SKM-1 (cell line): ENCODE measurements around the gene EXT2.

ENCODE experiments used
- DNase-seq: peaks from one replicate; lab custom pipeline; 2025; ENCODE audit not compliant: unreplicated experiment; lab: John Stamatoyannopoulos, UW

EXT2 gene

DNA sequence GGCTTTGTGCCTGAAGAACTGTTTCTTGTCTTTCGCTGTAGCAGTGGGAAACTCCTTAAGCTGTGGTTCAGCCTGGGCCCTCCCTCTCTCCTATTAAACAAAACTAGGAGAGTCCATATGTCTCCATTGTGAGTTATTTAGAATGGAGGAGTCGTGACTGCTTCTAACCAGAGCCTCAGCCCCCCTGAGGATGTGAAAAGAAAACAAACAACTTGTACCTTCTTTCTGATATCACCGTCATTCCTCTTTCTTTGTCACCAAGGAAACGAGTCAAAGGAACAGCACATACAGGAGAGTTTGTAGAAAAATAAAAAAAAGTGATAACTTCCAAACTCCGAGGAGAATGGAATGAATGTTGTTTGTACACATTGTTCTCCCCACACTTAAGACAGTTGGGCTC, 11.6 kb upstream of the EXT2 start:
- no peak for DNase-seq

DNA sequence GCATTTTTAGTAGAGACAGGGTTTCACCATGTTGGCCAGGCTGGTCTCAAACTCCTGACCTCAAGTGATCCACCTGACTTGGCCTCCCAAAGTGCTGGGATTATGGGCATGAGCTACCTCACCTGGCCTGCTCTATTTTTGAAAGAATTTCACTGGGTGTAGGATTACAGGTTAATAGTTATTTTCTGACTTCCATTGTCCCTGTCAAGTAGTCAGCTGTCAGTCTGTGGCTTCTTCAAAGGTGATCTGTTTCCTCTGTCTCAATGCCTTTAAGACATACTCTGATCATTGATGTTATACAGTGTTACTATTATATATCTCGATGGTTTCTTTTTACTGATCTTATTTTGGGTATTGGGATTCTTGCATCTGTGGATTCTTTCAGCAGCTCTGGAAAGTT, 10.1 kb upstream of the EXT2 start:
- DNase-seq = no peak

DNA sequence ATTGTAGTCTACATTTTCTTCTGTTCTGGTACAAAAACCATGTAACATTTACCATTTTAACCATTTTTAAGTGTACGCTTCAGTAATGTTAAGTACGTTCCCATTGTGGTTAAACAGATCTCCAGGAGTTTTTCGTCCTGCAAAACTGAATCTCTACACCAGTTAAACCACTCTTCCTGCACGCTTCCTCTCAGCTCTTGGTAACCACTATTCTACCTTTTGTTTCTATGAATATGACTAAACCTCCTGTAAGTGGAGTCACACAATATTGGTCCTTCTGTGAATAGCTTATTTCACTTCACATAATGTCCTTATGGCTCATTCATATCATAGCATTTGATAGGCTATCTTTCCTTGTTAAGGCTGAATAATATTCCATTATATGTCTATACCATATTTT, 7.1 kb upstream of the EXT2 start:
- DNase-seq = no peak

DNA sequence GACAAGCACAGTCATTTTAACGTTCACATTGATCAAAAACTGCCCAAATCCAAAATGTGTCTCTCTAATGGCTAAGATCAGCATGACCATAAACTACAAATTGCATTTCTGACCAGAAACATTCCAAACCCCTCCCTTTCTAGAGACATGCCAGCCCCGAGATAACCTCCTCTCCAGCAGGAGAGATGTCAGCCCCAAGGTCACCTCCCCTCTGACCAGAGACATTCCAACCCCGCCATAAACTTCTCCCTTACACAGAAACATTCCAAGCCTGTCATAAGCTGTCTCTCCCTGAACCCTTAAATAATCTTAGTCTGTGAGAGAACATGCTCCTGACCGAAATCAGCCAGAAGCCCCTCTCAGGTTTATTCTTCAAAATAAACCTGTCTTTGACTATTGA, 6.6 kb upstream of the EXT2 start:
- no peak for DNase-seq

DNA sequence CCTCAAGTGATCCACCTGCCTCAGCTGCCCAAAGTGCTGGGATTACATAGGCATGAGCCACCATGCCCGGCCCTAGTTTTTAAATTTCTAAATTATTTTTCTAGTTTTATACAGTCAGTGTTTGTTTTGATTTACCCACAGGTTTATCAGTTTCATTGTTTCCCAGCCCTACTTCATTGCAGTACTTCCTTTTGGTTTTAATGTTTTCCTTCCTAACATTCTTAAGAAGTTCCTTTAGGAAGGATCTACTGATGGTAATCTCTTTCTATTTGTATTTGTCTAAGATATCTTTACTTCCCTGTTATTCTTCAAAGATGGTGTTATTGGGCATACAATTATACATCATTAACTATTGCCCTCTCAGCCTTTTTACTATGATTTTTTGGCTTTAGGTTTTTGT, 4.9 kb upstream of the EXT2 start:
- DNase-seq = no peak

DNA sequence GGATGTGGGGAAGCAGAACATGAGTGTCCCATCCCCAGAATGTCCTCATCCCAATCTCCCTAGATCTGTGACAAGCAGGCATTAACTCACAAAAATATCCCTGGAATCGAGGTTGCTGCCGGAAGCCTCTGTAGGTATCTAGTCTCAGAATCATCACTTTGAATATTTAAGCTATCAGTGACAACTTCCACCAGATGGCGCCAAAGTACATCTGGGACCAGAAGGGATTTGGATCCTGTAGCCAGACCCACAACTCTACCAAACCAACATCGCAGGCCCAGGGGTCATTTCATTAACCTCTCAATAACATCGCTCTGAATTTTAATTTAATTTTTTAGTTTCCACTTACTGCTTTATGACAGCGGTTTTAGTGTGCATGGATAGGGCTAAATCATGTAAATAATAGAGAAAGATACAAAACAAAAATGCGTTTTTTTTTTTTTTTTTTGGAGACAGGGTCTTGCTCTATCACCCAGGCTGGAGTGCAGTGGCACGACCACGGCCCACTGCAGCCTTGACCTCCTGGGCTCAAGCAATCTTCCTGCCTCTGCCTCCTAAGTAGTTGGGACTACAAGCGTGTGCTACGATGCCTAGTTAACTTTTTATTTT, 1.1 kb upstream of the EXT2 start:
- DNase-seq = peak; percentile 57

DNA sequence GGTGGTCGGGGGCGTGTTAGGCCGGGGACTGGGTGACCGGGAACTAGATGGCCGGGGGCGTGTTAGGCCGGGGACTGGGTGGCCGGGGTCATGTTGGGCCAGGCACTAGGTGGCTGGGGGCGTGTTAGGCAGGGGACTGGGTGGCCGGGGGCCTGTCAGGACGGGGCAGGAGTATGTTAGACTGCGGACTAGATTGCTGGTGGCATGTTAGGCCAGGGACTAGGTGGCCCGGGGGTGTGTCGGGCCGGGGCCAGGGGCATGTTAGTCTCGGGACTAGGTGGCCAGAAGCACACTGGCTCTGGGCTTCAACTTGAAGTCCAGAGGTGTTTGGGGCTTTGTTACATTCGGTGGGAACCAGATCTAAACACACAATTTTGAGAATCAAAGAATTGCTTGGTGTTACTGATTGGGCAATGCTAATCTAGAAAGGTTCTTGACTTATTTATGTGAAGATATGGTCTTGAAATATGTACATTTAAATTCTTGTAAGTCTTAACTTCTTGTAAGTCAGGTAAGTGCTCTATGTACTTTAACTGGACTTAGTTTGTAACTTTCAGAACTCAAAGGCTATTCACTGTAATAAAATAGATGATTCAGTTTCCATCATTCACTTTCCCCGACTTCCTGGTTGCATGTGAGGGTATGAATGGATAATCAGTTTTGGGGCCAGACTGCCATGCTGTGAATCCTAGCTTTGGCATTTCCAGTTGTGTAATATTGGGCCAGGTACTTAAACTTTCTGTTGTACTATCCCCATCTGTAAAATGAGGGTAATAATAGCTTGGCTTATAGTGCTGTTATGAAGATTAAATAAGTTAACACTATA, 1.1 kb downstream of the EXT2 start:
- DNase-seq = no peak

DNA sequence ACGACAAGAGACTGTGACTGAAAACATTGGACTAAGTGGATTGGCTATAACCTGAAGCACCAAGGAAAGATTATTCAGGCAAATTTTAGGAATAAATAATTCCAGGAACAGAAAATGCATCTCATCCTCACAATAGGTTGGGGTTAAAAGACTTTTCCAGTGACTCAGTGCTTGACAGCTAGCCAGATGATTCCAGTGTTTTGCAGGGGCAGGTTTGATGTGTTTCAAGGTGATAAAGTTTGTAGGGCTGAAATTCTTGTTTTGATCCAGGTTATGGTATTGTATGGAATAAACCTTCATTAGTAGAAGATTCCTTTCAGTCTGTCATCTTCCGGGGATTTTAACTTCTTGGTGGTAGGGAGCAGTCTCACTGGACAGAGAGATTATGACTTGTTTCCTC, 2.3 kb downstream of the EXT2 start:
- DNase-seq = no peak

DNA sequence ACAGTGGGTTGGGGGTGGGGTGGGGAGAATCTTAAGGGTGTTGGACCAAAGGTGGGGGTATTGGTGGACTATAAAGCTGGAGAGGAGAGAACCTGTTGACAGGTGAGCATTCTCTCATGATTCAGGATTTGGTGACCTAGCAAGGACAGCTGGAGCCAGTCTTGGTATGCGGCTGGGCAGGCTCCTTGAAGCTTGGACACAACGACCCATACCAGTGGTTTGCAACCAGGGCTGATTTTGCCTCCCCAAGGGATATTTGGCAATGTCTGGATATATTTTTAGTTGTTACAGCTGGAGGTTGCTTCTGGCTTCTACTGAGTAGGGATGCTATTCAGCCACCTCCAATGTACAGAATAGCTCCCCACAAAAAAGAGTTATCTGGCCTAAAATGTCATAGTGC, 5.6 kb downstream of the EXT2 start:
- no peak for DNase-seq

DNA sequence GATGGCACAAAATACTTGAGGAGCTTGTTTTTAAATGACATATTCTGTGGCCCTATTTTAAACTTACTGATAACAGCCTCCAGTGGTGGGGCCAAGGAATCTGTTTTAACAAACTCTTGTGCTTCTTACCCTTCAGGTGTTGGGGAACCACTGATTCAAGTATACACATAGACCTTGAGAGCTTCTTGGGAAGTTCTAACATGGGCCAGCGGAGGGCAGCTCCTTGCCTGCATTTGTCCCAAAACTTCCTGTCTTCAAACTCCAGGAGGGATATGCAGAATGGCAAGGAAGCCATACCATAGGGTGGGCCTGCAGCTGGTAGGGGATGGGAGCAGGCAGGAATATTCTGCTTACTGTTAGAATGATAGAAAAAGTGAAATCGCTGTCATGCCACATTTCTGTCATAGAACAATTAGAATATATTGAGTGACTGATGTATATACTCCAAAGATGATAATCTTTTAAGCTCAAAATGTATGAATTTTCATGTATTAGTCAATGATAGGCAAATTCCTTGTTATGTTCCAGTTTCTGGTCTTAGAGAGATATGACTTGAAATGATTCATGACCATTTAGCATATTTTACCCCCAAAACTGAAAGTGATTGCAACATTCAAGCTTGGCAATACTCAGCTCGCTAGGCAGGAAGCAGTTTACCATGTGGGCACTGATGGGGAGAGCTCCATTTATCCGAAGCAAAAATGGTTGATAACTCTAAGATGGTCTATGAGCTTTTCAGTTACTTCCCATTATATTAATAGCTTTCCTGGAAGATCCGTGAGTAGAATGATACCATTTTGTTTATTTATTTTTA, 9.2 kb downstream of the EXT2 start:
- no peak for DNase-seq

DNA sequence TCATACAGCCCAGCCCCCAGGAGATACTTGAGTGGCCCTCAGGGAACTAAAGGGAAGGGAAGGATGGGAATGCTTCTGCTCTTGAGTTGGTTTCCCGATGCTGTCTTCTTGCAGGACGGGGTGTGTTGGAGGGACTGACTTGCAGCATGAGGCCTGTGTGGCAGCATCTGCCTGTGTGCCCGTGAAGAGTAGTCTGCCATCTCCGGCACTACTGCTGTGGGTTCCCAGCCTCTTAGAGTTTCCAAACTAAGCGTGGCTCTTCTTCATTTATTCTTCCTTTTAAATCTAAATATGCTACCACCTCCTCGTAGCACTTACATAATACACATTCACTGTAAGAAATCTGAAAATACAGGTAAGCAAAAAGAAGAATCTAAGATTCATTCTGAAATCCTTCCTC, 12.8 kb downstream of the EXT2 start:
- DNase-seq = no peak

DNA sequence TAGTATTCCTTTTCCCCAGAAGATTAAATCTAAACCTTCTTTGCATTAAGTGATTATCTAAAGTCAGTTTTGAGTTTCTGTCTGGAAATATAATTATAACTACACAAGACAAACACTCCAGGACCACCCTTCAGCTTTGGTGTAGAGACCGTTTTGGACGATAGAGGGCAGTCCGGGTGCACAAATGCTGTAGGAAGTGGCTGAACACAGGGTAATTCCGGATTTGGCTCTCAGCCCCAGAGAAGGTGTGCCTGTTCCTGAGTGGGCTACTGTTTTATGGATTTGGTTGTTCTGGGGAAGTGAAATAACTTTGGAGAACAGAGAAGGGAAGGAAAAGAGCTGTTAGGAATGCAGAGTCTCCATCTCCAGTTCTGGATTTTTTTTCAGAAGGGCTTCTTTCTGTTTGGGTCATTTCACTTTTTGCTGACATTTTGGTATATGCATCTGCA, 14.8 kb downstream of the EXT2 start:
- peak; percentile 41 for DNase-seq

DNA sequence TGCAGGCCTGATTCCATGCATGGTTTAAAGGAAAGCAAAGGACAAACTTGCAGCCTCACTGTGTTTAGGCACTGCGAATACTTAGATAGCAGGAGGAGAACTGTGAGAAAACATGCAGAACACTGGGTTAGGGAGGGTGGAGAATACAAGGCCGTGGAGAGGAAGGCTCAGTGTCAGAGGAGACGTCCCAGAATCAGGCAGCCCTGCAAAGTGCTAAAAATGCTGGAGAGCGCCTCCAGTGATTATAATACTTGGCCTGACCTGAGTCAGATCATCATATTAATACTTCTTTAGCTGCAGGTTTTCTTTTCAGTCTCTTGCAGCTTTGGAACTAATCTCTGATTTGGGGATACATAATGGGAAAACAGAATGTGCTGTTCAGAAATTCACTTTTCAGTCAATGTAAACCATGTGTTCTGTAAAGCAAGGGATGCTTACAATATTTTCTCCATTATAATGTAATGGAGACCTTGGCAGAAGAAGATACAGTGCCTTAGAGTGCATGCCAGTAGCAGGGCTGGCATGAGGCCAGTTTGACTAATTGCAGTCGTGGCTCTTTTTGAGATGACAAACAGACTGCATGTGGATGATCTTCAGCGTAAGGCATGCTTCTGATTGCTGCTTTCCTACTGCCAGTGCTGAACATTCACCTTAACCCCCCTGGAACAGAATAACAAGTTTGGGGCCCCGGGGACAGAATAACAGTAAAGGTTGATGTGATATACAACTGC, 16.8 kb downstream of the EXT2 start:
- no peak for DNase-seq

DNA sequence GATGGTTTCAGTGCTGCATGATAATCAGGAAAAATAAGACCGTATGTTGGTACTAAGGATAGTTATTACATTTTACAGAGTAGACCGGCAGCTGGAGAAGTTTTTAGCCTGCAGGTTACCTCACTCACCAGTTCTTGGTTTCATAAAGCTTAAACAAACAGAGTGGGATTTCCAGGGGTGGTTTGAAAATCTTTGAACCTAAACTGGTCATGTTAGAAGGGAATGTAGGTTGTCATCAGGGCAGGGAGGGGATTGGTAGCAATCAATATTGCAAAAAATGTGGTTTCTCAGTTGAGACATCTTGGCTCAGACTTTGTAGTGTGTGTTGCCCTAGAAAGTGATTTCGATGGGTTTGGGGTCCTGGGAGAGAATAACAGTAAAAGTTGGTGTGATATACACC, 17.5 kb downstream of the EXT2 start:
- DNase-seq = no peak

DNA sequence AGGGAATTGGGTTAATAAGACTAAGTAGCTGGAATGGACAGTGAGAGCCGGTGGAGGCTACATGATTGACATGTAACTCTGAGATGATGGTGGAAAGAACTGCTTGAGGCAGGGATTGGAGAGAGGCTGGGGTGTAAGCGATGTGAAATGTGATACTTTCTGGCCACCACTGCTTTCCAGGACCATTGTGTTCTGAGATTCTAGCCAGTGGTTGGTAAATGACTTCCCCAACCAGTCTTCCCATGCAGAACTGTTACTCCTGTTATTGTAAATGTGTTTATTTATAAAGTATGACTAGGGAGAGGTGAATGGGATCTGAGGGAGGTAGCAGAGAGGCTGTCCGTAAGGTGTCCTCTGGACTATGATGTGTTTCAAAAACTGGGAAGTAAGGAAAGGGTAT, 18.1 kb downstream of the EXT2 start:
- no peak for DNase-seq

DNA sequence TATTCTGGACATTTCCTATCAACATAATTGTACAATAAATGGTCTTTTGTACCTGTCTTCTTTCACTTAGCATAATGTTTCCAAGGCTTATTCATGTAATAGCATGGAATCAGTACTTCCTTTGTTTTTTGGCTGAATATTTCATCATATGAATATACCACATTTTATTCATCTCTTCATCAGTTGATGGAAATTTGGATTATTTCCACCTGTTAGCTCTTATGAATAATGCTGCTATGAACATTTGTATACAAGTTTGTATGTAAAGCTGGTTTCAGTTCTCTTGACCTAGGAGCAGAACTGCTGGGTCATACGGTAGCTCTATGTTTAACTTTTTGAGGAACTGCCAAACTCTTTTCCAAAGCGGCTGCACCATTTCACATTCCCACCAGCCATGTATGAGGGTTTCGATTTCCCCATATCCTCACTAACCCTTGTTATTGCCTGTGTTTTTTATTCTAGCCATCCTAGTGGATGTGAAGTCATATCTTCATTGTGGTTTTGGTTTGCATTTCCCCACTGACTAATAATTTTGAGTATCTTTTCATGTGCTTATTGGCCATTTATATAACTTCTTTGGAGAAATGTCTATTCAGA, 20.9 kb downstream of the EXT2 start:
- no peak for DNase-seq

DNA sequence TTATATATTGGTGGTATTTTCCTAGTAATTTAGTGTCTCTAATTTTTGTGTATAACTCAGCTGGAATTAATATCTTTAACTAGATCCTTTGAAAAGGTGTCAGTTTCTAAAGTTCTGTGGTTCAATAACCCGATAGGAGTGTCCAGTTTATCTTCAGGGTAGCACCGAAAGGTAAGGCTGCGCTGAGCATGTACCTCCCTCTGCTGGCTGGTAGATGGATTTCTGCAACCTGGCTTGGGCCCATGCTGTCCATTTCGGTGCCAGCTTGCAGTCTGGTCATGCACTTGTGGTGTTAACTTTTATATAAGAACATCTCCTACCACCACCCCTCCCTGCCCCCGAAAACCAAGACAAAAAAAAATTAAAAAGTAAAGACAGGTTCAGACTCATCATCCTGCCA, 24.7 kb downstream of the EXT2 start:
- DNase-seq = no peak

DNA sequence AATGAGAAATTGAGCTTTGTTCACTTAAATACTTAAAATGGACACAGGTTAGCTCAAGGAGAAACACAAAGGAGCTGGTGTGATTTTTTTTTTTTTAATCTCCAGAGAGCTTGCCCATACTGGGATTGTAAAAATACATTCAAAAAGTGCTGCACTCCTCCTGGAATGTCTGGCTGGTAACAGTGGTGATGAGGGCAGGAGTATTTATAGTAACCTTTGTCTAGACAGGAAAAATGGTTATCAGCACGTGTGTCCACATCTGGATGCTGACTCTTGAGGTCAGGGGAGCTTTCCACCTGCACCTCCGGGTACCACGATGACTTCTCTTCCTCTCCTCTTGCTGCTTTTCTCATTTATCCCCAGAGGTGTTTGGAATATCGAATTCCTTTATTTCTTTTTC, 30.1 kb downstream of the EXT2 start:
- DNase-seq = no peak

DNA sequence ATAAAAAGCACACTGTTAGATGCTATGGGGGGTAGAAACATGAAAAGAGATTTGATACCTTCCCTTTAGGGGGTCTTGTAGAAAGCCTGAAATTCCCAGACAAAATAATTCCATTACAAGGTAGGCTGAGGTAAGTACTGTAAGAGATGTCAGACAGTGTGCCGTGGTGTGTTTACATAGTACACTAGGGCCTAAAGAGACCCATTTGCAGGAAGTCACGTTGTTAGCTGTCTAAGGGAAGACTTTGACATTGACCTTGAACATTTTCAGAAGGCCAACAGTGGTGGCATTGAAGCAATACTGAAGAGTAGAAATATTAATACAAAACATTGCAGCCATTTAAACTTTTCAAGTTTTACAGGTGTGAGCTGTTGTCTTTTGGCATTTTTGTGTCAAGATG, 30.8 kb downstream of the EXT2 start:
- DNase-seq = no peak

DNA sequence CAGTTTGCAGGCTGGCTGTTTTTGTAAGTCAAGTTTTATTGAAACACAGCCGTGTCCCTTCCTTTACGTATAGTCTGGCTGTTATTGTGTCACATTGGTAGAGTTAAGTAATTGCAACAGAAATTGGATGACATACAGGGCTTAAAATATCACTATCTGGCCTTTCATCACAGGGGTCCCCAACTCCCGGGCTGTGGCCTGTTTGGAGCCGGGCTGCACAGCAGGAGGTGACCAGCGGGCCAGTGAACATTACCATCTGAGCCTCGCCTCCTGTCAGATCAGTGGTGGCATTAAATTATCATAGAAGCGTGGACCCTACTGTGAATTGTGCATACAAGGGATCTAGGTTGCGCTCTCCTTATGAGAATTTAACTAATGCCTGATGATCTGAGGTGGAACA, 31.7 kb downstream of the EXT2 start:
- DNase-seq = no peak

DNA sequence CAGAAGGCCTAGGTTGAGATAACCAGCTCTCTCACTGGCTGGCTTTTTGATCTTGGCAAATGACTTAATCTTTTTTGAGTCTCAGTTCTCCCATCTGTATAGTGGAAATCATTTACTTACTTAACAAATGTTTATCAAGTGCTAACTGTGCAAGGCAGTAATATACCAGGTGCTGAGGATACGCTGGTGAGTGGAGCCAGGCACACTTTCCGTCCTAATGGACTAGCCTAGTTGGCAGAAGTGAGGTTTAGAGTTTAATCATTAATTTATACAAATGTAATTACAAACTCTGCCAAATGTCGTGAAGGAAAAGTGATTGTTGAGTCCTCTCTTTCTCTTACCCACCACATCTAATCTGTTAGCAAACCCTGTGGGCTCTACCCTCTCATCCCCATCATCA, 33.3 kb downstream of the EXT2 start:
- DNase-seq = no peak
